ENCODE data around the gene LTK. TPM values are rescaled to one million over a fixed set of nuclear protein-coding genes. Genes with fewer than 3 reads are reported as not detected.

The LTK gene
- total RNA-seq, 4 donors from 2014 or later, result 0.16 to 0.54 (median 0.19) TPM; not detected in 1

DNA sequence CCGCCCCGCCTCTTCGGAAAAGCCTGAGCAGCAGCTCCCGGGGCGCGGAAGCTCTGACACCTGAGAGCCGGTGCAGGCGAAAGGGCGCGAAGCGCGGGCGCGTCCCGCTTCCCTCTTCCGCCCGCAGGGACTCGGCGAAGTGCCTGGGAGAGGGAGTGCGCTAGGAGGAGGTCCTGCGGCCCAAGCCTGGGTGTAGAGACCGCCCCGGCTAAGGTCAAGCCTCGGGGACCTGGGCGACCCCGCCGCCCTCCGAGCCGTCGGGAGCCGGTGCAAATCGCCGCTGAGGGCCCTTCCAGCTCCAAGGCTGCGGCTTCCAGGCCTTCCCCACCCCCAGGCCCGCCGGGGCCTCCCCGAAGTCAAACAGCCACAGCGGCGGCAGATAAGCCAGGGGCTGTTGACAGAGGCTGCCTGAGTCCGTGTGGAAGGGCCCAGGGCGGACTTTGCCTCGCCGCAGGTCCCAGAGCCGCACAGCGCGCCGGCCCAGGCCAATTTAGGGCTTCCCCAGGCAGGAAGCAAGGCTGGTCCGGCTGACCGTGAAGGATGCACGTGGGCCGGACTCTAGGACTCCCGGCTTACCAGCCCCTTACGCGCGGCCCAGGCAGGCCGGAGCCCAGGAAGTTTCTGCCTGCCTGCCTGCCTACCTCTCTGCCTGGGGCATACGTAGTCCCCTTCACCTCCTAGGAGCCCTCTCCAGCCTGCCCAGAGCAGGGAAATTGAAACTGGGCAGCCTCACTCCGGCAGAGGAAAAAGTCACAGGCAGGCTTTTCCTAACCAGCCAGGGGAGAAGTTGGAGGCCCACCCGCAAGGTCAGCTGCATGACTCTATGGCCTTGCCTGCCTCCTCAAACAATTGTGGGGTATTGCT, 17.7 kb downstream of the LTK start:
- Histone ChIP-seq H3K27me3 (peaks cover 44% of the 10 kb centered on the region), H3K36me3 (no peaks in the 10 kb centered on the region), H3K4me3 (peak overlapping the region in 1 of 2 donors; percentile 66), H3K9me3 (no peaks in the 10 kb centered on the region), H3K4me1 (peaks cover 0 to 45% (median 22%) of the 10 kb centered on the region in 3 donors), H3K27ac (no peak overlapping the region)
- TF ChIP-seq POLR2A (IDR thresholded peaks at IDR 0.05) (no peak), POLR2AphosphoS5 (IDR thresholded peaks at IDR 0.05) (no peak), EP300 (IDR thresholded peaks at IDR 0.05) (no peak), CTCF (IDR thresholded peaks at IDR 0.05) (no peak)
- ATAC-seq, result no peak
- WGBS, 2 donors (ENCODE audit: low coverage in 1 of 2), result no CpG with 5 or more reads among the region's 59 CpGs

- H3K4me3 ChIP-seq, result peak overlapping the region in 1 of 2 donors; percentile 66
- peaks cover 40% of the 10 kb centered on the region for H3K27me3 ChIP-seq
- H3K27ac ChIP-seq, result no peak overlapping the region
- no CpG with 5 or more reads among the region's 60 CpGs for WGBS, 2 donors (ENCODE audit: low coverage in 1 of 2)
- TF ChIP-seq POLR2A (IDR thresholded peaks at IDR 0.05) (no peak), CTCF (IDR thresholded peaks at IDR 0.05) (no peak), EP300 (IDR thresholded peaks at IDR 0.05) (no peak), POLR2AphosphoS5 (IDR thresholded peaks at IDR 0.05) (no peak)
- ATAC-seq, result no peak
- peaks cover 0 to 45% (median 22%) of the 10 kb centered on the region in 3 donors for H3K4me1 ChIP-seq
- no peaks in the 10 kb centered on the region for H3K9me3 ChIP-seq
- H3K36me3 ChIP-seq, result no peaks in the 10 kb centered on the region
Measured at GRCh38 chr15:41494922-41495735, 18.5 kb downstream of the LTK start.

DNA sequence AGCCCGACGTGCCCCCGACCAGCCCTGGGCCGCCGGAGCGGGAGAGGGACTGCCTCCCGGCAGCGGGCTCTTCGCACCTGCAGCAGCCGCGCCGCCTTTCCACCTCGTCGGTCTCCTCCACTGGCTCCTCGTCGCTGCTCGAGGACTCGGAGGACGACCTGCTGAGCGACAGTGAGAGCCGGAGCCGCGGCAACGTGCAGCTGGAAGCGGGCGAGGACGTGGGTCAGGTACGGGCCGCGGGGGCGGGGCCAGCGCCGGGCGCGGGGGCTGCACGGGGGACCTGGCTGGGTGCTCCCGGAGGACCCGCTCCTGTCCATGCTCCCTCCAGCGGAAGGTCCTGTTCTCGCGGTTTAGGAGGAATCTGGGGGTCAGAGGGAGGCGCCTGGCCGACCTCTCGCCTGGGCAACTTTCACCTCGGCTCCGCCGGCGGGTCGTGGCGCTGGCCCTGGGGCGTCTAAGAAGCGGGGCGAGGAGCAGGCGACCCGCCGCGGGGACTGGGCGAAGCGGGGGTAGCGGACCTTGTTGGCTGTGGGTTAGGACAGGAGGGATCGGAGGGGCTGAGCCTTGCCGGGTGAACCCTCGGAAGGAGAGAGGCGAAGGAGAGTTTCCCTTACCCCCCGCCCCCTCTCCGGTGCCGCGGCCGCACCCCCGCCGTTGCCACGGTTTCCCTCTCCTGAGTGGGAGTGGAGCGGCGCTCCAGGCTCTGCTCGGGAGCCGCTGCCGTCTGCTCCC, 19.3 kb downstream of the LTK start:
- Histone ChIP-seq H3K4me1 (peaks cover 0 to 45% (median 22%) of the 10 kb centered on the region in 3 donors), H3K4me3 (peak overlapping the region; percentile 19 to 66), H3K36me3 (no peaks in the 10 kb centered on the region), H3K9me3 (no peaks in the 10 kb centered on the region), H3K27me3 (peaks cover 40% of the 10 kb centered on the region), H3K27ac (peak overlapping the region in 1 of 4 donors; percentile 14)
- no peak for TF ChIP-seq CTCF (IDR thresholded peaks at IDR 0.05)
- TF ChIP-seq EP300 (IDR thresholded peaks at IDR 0.05), result no peak
- TF ChIP-seq POLR2AphosphoS5 (IDR thresholded peaks at IDR 0.05), result no peak
- no peak for TF ChIP-seq POLR2A (IDR thresholded peaks at IDR 0.05)
- no CpG with 5 or more reads among the region's 77 CpGs for WGBS, 2 donors (ENCODE audit: low coverage in 1 of 2)
- peak; percentile 1 for ATAC-seq

DNA sequence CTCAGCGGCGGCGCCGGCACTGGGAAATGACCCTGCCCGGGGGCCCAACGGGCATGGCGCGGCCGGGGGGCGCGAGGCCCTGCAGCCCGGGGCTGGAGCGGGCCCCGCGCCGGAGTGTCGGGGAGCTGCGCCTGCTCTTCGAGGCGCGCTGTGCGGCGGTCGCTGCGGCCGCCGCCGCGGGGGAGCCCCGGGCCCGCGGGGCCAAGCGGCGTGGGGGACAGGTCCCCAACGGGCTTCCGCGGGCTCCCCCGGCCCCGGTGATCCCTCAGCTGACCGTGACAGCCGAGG, 19.8 kb downstream of the LTK start:
- H3K36me3 ChIP-seq, result no peaks in the 10 kb centered on the region
- peaks cover 0 to 45% (median 22%) of the 10 kb centered on the region in 3 donors for H3K4me1 ChIP-seq
- TF ChIP-seq POLR2AphosphoS5 (IDR thresholded peaks at IDR 0.05) (no peak), POLR2A (IDR thresholded peaks at IDR 0.05) (no peak), CTCF (IDR thresholded peaks at IDR 0.05) (no peak), EP300 (IDR thresholded peaks at IDR 0.05) (no peak)
- H3K27ac ChIP-seq, result peak overlapping the region in 1 of 4 donors; percentile 14
- peak; percentile 13 for ATAC-seq
- WGBS, 2 donors (ENCODE audit: low coverage in 1 of 2), result no CpG with 5 or more reads among the region's 41 CpGs
- H3K9me3 ChIP-seq, result no peaks in the 10 kb centered on the region
- H3K27me3 ChIP-seq, result peaks cover 44% of the 10 kb centered on the region
- peak overlapping the region; percentile 19 to 66 for H3K4me3 ChIP-seq

All from gastroesophageal sphincter (tissue), 4 donors.